ENCODE results near the gene WAS. TPM values are rescaled to one million over a fixed set of nuclear protein-coding genes. Genes with fewer than 3 reads are reported as not detected.

The WAS gene
- total RNA-seq, 2 experiments from 2014 or later = 165 to 177 TPM

DNA sequence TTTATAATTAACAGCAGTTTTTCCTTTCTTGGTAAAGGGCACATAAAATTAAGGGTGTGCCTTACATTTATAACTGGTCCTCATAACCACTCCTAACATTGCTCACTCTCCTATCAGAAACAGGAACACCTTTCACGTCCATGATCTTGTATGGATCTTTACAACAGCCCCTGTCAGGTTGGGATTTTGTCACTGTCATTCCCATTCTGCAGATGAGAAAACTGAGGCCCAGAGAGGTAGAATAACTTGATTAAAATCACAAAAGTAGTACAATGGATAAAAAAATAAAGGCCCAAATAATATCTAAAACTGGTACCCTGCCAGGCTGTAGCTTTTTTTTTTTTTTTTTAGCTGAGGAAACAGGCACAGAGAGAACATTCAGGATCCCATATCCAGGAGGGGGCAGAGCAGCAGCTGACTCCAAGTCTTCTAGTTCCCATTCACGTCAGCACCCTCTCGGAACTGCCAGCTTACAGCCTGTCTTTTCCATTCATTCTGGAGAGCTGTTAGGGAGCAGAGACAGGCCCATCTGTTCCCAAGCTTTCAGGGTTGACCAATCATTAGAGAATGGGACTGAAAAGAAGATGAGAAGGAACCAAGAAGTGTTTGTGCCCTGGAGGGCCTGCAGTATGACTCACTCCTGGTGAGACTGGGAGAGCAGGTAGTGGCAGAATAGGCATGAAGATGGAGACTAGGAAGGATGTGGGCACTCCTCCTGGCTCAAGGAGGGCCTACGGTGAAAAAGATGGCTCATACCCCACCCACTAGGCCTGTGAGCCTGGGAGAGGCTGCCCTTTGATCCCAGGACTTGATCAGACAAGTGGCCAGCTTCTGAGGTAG is 20.3 kb downstream of the WAS start:
- Mint-ChIP-seq H3K4me1 (peaks cover 42% of the 10 kb centered on the region), H3K27me3 (no peaks in the 10 kb centered on the region), H3K36me3 (ENCODE audit: low read depth) (peaks cover 61% of the 10 kb centered on the region), H3K27ac (peak overlapping the region; percentile 25), H3K9me3 (no peaks in the 10 kb centered on the region), H3K4me3 (no peak overlapping the region)
- no peak for DNase-seq
- CTCF ChIA-PET = no interaction called here
- POLR2A ChIA-PET = no interaction called here

DNA sequence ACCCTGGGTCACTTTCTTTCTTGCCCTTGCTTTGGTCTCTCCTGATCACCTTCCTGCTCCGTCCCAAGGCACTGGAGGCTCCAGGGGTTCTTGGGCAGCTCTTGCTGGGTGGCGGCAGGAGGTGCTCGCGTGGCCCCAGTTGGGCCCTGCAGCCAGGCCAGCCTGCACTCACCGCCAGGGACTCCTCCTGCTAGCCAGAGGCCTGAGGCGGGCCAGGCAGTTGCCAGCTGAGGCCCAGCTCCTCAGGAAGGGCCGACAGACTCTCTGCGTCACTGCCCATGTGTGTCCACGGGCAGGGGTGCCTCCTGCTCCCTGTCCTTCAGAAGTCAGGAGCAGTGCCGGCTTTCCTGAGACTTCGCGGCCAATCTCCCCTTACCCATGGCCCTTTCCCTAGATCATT is 22.3 kb downstream of the WAS start:
- Mint-ChIP-seq H3K27ac (no peak overlapping the region), H3K4me1 (peaks cover 37% of the 10 kb centered on the region), H3K9me3 (peaks cover 2% of the 10 kb centered on the region), H3K36me3 (ENCODE audit: low read depth) (peaks cover 59% of the 10 kb centered on the region), H3K4me3 (no peak overlapping the region), H3K27me3 (no peaks in the 10 kb centered on the region)
- POLR2A ChIA-PET = no interaction called here
- CTCF ChIA-PET = no interaction called here
- DNase-seq = no peak

DNA sequence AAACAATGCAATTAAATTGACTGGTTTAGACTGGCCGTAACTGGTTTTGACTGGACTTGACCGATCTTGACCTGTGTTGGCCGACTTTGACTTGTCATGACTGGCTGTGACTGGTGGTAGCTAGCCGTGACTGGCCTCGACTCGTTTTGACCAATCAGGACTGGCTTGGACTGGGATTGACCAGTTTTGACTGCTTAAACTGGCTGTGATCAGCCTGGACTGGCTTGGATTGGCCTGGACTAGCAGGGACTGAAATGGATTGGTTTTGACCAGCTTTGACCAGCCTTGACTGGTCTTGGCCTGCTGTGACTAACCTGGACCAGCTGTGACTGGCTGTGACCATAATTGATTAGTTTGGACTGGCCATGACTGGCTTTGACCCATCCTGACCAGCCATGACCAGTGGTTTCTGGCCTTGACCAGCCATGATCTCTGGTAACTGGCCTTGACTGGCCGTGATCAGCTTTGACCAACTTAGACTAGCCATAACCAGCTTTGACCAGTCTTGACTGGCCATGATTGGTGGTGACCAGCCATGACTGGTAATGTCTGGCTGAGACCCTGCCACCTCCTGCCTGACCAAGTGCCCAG is 26.0 kb downstream of the WAS start:
- peaks cover 48% of the 10 kb centered on the region for H3K4me1 Mint-ChIP-seq
- H3K27ac Mint-ChIP-seq = no peak overlapping the region

DNA sequence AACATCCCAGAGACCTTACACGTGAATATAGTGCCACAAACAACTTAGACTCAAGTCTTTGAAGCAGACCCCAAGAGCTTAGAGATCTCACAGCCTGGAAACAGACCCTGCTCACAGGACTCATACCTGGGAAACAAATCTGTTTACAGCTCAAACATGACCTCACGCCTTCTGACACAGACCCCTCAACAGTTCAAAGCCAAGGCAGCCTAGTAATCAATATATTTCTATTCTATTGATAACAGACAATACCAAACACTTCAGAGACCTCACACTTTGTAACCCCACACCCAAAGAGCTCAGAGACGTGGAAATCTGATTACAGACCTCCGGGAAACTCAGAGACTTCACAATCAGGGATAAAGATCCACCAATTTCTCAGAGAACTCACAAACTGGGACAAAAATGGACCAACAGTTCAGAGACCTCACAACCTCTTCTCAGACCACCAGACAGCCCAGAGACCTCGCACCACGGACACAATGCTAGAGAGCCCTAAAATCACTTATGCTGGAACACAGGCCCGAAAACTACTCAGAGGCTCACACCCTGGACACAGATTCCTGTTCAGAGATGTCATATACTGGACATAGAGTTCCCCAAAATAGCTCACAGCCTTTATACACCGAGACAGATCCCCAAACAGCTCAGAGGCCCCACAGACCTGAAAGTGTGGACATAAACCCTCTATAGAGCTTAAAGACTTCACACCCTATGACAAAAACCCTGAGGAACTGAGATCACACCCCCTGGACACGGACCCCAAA is 27.7 kb downstream of the WAS start:
- CTCF ChIA-PET = interaction anchor here (2.5 kb wide), 1 partner anchor 11 kb away, joined by 8 read pairs; no protein-coding TSS in a partner anchor
- Mint-ChIP-seq H3K27ac (peak overlapping the region; percentile 96), H3K9me3 (peaks cover 10% of the 10 kb centered on the region), H3K4me1 (peaks cover 61% of the 10 kb centered on the region), H3K4me3 (peak overlapping the region; percentile 58), H3K27me3 (no peaks in the 10 kb centered on the region), H3K36me3 (ENCODE audit: low read depth) (peaks cover 60% of the 10 kb centered on the region)
- no peak for DNase-seq
- POLR2A ChIA-PET = no interaction called here

More for the DNA sequence above, 26.0 kb downstream of the WAS start:
- ChIA-PET CTCF (interaction anchor here (2.5 kb wide), 1 partner anchor 10 kb away, joined by 8 read pairs; no protein-coding TSS in a partner anchor), POLR2A (interaction anchor here (0.6 kb wide), 1 partner anchor 21 kb away, joined by 6 read pairs; no protein-coding TSS in a partner anchor)
- Mint-ChIP-seq H3K4me3 (no peak overlapping the region), H3K9me3 (peaks cover 3% of the 10 kb centered on the region), H3K36me3 (ENCODE audit: low read depth) (peaks cover 65% of the 10 kb centered on the region), H3K27me3 (no peaks in the 10 kb centered on the region)
- no peak for DNase-seq

DNA sequence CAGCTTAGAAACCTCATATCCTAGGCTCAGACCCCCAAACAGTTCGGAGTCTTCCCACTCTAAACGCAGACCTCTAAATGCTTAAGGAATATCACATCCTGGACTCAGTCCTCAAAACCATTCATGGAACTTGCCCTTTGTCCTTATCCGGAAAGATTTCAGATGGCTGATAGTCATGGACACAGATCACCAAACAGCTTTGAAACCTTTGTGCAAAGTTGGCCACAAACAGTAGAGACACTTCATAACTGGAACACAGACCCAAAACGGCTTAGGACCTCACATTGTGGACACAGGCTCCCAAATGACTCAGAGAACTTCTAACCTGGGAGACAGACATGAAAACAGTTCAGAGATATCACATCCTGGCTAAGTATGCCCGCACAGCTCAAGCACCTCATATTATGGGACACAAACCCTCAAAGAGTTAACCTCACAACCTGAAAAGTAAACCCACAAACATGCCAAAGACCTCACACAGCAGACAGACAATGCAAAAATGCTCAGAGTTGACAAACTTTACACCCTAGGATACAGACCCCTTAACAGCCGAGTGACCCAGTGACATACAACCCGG is 28.4 kb downstream of the WAS start:
- H3K27ac Mint-ChIP-seq = peak overlapping the region; percentile 96
- DNase-seq = no peak
- ChIA-PET CTCF (interaction anchor here (2.5 kb wide), 1 partner anchor 12 kb away, joined by 8 read pairs; no protein-coding TSS in a partner anchor), POLR2A (no interaction called here)
- peaks cover 14% of the 10 kb centered on the region for H3K9me3 Mint-ChIP-seq
- peaks cover 68% of the 10 kb centered on the region for H3K4me1 Mint-ChIP-seq
- H3K36me3 Mint-ChIP-seq (ENCODE audit: low read depth) = peaks cover 58% of the 10 kb centered on the region
- peak overlapping the region; percentile 58 for H3K4me3 Mint-ChIP-seq
- H3K27me3 Mint-ChIP-seq = no peaks in the 10 kb centered on the region

DNA sequence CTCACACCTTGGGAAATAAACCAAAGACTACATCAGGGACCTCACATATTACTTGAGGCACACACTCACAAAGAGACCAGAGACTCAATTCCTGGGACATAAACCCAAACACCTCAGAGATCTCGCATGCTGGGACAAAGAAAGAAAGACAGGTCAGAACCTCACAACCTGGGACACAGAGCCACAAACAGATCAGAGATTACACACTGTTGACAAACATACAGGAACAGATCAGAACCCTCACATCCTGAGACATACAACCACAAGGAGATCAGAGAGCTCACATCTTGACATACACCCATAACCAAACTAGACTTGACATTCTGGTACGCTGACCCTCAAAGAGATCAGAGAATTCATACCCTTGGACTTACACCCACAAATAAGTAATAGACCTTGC is 30.2 kb downstream of the WAS start:
- POLR2A ChIA-PET = no interaction called here

DNA sequence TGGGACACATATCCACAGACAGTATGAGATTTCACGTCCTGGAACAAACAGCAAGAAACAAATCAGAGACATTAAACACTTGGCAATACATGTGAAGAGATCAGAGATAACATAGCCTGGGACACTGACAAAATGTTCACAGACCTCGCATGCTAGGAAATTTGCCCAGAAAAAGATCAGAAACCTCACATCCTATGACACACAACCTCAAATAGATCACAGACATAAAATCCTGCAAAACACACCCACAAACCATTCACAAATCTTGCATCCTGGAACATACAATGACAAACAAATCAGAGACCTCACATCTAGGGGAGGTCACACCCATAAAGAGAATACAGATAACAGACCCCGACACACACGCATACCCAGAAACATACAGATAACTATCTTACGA is 31.0 kb downstream of the WAS start:
- POLR2A ChIA-PET = no interaction called here
- DNase-seq = peak; percentile 15
- H3K9me3 Mint-ChIP-seq = peaks cover 14% of the 10 kb centered on the region
- CTCF ChIA-PET = interaction anchor here (1.9 kb wide), 1 partner anchor 23 kb away, joined by 7 read pairs; no protein-coding TSS in a partner anchor
- H3K36me3 Mint-ChIP-seq (ENCODE audit: low read depth) = peaks cover 50% of the 10 kb centered on the region
- no peaks in the 10 kb centered on the region for H3K27me3 Mint-ChIP-seq
- peaks cover 82% of the 10 kb centered on the region for H3K4me1 Mint-ChIP-seq
- peak overlapping the region; percentile 1 for H3K4me3 Mint-ChIP-seq
- peak overlapping the region; percentile 96 for H3K27ac Mint-ChIP-seq

More for the DNA sequence above, 30.2 kb downstream of the WAS start:
- Mint-ChIP-seq H3K4me3 (peak overlapping the region; percentile 58), H3K36me3 (ENCODE audit: low read depth) (peaks cover 51% of the 10 kb centered on the region), H3K27ac (peak overlapping the region; percentile 96), H3K9me3 (peaks cover 14% of the 10 kb centered on the region), H3K4me1 (peaks cover 78% of the 10 kb centered on the region), H3K27me3 (no peaks in the 10 kb centered on the region)
- CTCF ChIA-PET = interaction anchor here (1.9 kb wide), 1 partner anchor 24 kb away, joined by 7 read pairs; no protein-coding TSS in a partner anchor
- peak; percentile 29 for DNase-seq

DNA sequence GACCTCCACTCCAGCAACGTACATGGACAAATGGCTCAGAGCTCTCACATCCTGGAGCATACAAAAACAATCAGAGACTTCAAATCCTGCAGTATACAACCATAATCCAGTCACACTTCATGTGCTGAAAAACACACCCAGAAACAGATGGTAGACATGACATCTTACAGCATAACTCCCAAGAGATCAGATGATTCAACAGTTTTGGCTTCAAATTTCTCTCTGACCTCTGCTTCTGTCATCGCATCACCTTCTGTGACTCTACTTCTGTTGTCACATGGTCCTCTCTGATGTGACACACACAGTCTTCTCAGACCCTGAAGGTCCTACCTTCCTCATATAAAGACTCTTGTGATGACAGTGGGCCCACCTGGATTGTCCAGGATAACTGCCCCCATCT is 31.5 kb downstream of the WAS start:
- no peak for DNase-seq
- Mint-ChIP-seq H3K4me1 (peaks cover 82% of the 10 kb centered on the region), H3K27me3 (no peaks in the 10 kb centered on the region), H3K27ac (peak overlapping the region; percentile 96), H3K4me3 (peak overlapping the region; percentile 1), H3K36me3 (ENCODE audit: low read depth) (peaks cover 50% of the 10 kb centered on the region), H3K9me3 (peaks cover 14% of the 10 kb centered on the region)
- ChIA-PET POLR2A (no interaction called here), CTCF (no interaction called here)

DNA sequence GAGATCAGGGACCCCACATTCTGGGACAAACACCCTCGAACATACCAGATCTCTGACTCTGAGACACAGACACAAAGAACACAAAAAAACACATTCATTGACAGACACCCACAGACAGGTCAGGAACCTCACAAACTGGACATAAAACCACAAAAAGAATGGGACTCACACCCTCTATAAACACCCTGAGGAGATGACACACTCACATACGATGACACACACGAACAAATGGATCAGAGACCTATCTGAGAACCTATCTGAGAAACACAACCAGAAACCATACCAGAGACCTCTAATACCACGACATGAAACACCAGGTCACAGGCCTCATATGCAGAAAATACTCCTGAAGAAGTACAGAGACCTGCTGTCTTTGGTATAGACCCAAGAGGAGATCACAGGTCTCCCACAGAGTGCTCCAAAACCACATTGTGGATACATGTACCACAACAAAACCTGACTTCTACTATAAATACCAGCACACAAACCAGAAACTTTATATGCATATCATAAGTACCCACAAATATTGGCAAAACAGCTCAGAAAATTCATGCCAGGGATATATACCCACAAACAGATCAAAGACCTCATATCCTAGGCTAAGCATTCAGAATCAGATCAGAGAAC is 32.4 kb downstream of the WAS start:
- Mint-ChIP-seq H3K36me3 (ENCODE audit: low read depth) (peaks cover 41% of the 10 kb centered on the region), H3K9me3 (peaks cover 11% of the 10 kb centered on the region), H3K27me3 (no peaks in the 10 kb centered on the region), H3K4me1 (peaks cover 74% of the 10 kb centered on the region), H3K4me3 (no peak overlapping the region), H3K27ac (peak overlapping the region; percentile 96)
- ChIA-PET POLR2A (no interaction called here), CTCF (interaction anchor here (1.1 to 1.7 kb wide), 2 partner anchors 10 to 12 kb away, joined by 3 read pairs; no protein-coding TSS in a partner anchor)
- peak; percentile 17 for DNase-seq

DNA sequence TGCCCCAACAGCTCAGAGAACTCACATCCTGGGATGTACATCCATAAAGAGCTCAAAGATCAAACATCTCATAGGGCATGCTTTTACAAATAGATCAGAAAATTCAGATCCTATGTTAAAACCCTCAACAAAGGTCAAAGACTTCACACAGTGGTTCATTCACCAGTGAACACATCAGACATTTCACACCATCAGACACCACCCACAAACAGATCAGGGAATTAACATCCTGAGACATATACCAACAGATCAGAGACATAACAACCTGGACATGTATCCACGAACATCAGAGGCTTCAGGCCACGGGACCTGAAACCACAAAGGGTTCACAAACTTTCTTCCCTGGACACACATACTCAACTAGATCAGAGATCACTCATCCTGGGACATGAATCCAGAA is 36.4 kb downstream of the WAS start:
- peaks cover 18% of the 10 kb centered on the region for H3K36me3 Mint-ChIP-seq (ENCODE audit: low read depth)
- peaks cover 13% of the 10 kb centered on the region for H3K9me3 Mint-ChIP-seq
- POLR2A ChIA-PET = interaction anchor here (0.6 kb wide), 1 partner anchor 9 kb away, joined by 3 read pairs; no protein-coding TSS in a partner anchor
- no peaks in the 10 kb centered on the region for H3K27me3 Mint-ChIP-seq
- no peak overlapping the region for H3K4me3 Mint-ChIP-seq
- CTCF ChIA-PET = interaction anchor here (0.6 kb wide), 1 partner anchor 171 kb away, joined by 4 read pairs; no protein-coding TSS in a partner anchor
- no peak for DNase-seq
- no peak overlapping the region for H3K27ac Mint-ChIP-seq
- peaks cover 41% of the 10 kb centered on the region for H3K4me1 Mint-ChIP-seq

DNA sequence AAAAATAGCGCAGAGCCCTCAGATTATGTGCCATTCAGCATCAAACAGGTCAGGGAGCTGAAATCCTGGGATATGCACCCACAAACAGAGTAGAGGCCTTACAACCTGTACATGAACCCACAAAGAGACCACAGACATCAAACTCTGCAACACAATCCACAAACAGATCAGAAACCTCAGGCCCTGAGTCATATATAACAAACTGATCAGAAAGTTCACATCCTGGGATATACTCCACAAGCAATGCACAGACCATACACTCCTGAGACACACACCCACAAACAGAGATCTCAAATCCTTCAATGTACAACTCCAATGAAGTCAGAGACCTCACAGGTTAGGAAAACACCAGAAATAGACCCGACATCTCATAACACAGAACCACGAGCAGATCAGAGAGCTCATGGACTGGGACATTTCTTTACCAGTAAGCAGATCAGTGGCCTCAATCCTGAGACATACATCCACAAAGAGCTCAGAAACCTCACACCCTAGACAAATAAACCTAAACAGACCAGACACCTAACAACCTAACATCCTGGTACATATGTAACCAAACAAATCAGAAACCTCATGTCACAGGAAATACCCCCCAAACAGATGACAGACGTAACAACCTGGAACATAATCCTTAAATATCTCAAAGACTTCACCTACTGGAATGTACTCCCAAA is 37.1 kb downstream of the WAS start:
- peaks cover 10% of the 10 kb centered on the region for H3K9me3 Mint-ChIP-seq
- no peaks in the 10 kb centered on the region for H3K27me3 Mint-ChIP-seq
- ChIA-PET POLR2A (interaction anchor here (1.0 kb wide), 1 partner anchor 17 kb away, joined by 3 read pairs; no protein-coding TSS in a partner anchor), CTCF (interaction anchor here (0.9 to 1.0 kb wide), 2 partner anchors 10 to 13 kb away, joined by 3 read pairs; no protein-coding TSS in a partner anchor)
- no peak for DNase-seq
- H3K4me1 Mint-ChIP-seq = peaks cover 37% of the 10 kb centered on the region
- H3K27ac Mint-ChIP-seq = no peak overlapping the region
- H3K36me3 Mint-ChIP-seq (ENCODE audit: low read depth) = peaks cover 24% of the 10 kb centered on the region
- no peak overlapping the region for H3K4me3 Mint-ChIP-seq
